ENCODE measurements around the gene SMIM38. TPM values are rescaled to one million over a fixed set of nuclear protein-coding genes. Genes with fewer than 3 reads are reported as not detected.
"Not testable (repeated sequence)": the region's sequence is repeated elsewhere in the genome, so short reads cannot be mapped to it uniquely, and the experiment has no call there.

The SMIM38 gene
- total and polyA plus RNA-seq, 11 donors: 0.08 to 0.35 (median 0.15) TPM; not detected in 1

DNA sequence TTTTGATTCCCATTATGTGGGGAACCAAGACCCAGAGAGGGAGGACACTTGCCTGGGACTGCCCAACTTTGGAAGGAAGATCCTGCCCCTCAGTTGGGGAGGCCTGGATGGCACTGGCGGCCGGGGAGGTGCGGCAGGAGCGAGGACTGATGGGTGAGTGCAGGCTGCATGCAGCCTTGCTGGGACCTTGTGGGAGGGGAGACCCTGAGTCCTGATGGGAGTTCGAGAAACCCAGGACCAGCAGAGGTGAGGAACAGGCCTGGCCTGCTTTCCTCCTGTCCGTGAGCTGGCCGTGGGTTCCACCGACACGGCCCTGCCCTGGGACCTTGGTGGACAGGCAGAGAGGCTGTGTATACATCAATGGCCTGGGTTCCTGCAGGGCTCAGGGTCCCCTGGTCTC, 19.3 kb upstream of the SMIM38 start:
- intact Hi-C loops (cut with DNase I): loop anchor here in 5 of 10 donors (10.0 kb wide), 6 partner anchors 68 to 358 kb away; partner anchors contain the start of gene MYEOV (in 2 of the 5)
- no peak for DNase-seq
- no peak for TF ChIP-seq POLR2A (IDR thresholded peaks at IDR 0.05)
- TF ChIP-seq, protein P1, sequence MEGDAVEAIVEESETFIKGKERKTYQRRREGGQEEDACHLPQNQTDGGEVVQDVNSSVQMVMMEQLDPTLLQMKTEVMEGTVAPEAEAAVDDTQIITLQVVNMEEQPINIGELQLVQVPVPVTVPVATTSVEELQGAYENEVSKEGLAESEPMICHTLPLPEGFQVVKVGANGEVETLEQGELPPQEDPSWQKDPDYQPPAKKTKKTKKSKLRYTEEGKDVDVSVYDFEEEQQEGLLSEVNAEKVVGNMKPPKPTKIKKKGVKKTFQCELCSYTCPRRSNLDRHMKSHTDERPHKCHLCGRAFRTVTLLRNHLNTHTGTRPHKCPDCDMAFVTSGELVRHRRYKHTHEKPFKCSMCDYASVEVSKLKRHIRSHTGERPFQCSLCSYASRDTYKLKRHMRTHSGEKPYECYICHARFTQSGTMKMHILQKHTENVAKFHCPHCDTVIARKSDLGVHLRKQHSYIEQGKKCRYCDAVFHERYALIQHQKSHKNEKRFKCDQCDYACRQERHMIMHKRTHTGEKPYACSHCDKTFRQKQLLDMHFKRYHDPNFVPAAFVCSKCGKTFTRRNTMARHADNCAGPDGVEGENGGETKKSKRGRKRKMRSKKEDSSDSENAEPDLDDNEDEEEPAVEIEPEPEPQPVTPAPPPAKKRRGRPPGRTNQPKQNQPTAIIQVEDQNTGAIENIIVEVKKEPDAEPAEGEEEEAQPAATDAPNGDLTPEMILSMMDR (IDR thresholded peaks at IDR 0.05): no peak
- Histone ChIP-seq H3K4me3 (no peak overlapping the region), H3K27me3 (no peaks in the 10 kb centered on the region), H3K27ac (no peak overlapping the region), H3K9me3 (peaks cover 0 to 9% (median 2%) of the 10 kb centered on the region in 12 donors), H3K36me3 (no peaks in the 10 kb centered on the region), H3K4me1 (peaks cover 0 to 6% (median 6%) of the 10 kb centered on the region in 12 donors)
- 85 to 99% (median 97%) methylated on average over 5 to 9 of the region's 9 CpGs for WGBS, 4 donors
- no peak for ATAC-seq

DNA sequence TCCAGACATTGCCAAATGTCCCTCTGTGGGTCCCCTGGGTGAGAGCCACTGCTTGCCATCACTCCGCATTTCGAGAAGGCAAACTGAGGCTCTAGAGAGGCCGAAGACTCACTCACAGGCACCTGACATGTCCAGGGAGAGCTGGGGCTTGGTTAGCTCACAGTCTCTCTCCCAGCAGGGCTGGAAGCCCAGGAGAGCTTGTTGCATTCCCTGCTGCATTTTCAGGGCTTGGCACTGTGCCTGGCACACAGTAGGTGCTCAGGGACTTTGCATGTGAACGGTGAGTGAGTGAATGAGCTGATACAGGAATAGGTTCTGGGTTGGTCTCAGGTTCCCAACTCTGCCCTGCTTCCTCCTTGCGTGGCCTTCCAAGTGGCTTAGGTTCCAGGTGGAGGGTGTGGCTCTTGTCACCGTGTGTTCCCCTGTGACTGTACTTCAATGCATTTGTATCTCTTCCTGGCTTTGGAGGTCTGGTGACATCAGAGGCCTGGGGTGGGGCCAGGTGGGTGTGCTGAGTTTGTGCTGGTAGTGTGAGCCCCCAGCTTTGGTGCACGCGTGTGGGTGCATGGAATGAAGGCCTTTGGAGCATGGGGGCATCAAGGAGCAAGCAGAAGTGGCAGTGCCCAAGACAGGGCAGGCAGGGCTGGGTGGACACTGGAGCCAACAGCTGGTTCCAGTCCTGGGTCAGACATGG, 18.4 kb upstream of the SMIM38 start:
- no peaks in the 10 kb centered on the region for H3K36me3 ChIP-seq
- 88 to 92% (median 91%) methylated on average over 7 to 8 of the region's 8 CpGs for WGBS, 4 donors
- TF ChIP-seq POLR2A (IDR thresholded peaks at IDR 0.05): no peak
- TF ChIP-seq, protein P1 (IDR thresholded peaks at IDR 0.05): no peak
- no peaks in the 10 kb centered on the region for H3K27me3 ChIP-seq
- H3K9me3 ChIP-seq: peaks cover 0 to 9% (median 2%) of the 10 kb centered on the region in 12 donors
- ATAC-seq: no peak
- no peaks in the 10 kb centered on the region for H3K4me1 ChIP-seq
- no peak overlapping the region for H3K27ac ChIP-seq
- intact Hi-C loops (cut with DNase I): loop anchor here in 5 of 10 donors (10.0 kb wide), 6 partner anchors 68 to 358 kb away; partner anchors contain the start of gene MYEOV (in 2 of the 5)
- H3K4me3 ChIP-seq: no peak overlapping the region
- no peak for DNase-seq

DNA sequence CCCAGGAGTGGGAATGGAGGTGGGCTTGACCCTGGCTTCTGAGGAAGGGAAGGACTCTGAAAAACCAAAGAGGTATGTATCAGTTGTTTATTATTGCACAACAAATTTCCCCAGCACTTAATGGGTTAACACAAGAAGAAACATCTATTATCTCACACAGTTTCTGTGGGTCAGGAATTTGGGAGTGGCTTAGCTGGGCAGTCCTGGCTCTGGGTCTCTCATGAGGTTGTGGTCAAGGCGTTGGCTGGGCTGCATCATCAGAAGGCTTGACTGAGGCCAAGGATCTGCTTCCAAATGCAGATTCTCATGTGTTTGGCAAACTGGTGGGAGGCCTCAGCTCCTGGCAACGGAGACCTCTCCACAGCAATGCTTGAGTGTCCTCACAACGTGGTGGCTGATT, 17.5 kb upstream of the SMIM38 start:
- no peak for TF ChIP-seq POLR2A (IDR thresholded peaks at IDR 0.05)
- TF ChIP-seq, protein P1 (IDR thresholded peaks at IDR 0.05): no peak
- DNase-seq (no peak), ATAC-seq (no peak)
- peaks cover 0 to 5% (median under 1%) of the 10 kb centered on the region in 12 donors for H3K9me3 ChIP-seq
- H3K4me3 ChIP-seq: no peak overlapping the region
- WGBS, 4 donors: 63 to 75% (median 68%) methylated on average over 3 of the region's 3 CpGs
- intact Hi-C loops (cut with DNase I): loop anchor here in 5 of 10 donors (10.0 kb wide), 6 partner anchors 67 to 357 kb away; partner anchors contain the start of gene MYEOV (in 2 of the 5)
- H3K4me1 ChIP-seq: no peaks in the 10 kb centered on the region
- no peak overlapping the region for H3K27ac ChIP-seq
- no peaks in the 10 kb centered on the region for H3K36me3 ChIP-seq
- H3K27me3 ChIP-seq: no peaks in the 10 kb centered on the region

DNA sequence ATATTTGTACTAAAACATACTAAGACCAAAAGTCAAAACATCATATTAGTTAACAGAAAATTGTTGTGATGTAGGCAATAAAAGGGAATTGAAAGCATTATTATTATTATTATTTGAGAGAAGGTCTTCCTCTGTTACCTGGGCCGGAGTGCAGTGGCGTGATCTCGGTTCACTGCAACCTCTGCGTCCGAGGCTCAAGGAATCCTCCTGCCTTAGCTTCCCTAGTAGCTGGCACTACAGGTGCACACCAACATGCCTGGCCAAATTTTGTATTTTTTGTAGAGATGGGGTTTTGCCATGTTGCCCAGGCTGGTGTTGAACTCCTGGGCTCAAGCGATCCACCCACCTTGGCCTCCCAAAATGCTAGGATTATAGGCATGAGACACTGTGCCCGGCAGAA, 15.6 kb upstream of the SMIM38 start:
- H3K9me3 ChIP-seq; H3K27ac ChIP-seq; DNase-seq; intact Hi-C loops (cut with DNase I); H3K36me3 ChIP-seq; H3K4me3 ChIP-seq; H3K27me3 ChIP-seq; ATAC-seq; H3K4me1 ChIP-seq: not testable (repeated sequence)
- WGBS, 4 donors: 90 to 98% (median 96%) methylated on average over 7 of the region's 7 CpGs
